Endodermal cell (in vitro differentiated cells): ENCODE results near the gene SLC6A1. TPM values are rescaled to one million over a fixed set of nuclear protein-coding genes. Genes with fewer than 3 reads are reported as not detected.

Experiments used
- DNase-seq: peaks from one replicate; pipeline ENCODE4 v3.0.0-alpha.2; 2017
- H3K27ac ChIP-seq: 2 replicates; pipeline ENCODE4 v1.5.1; 2013; ENCODE audit warnings: mild to moderate bottlenecking, low read depth, low read length, moderate library complexity
- H3K27me3 ChIP-seq: 2 replicates; pipeline ENCODE4 v1.6.1; 2013; ENCODE audit warnings: mild to moderate bottlenecking, low read length, moderate library complexity; ENCODE audit not compliant: insufficient read depth, control insufficient read depth, poor library complexity, severe bottlenecking
- H3K36me3 ChIP-seq: 2 replicates; pipeline ENCODE4 v1.7.0; 2013; ENCODE audit warnings: mild to moderate bottlenecking, low read length, moderate library complexity; ENCODE audit not compliant: control insufficient read depth, insufficient read depth
- H3K4me1 ChIP-seq: one replicate; pipeline ENCODE4 v1.7.0; 2013; ENCODE audit warnings: low read length; ENCODE audit not compliant: control insufficient read depth, insufficient read depth
- H3K4me3 ChIP-seq: 2 replicates; pipeline ENCODE4 v1.5.1; 2013; ENCODE audit warnings: mild to moderate bottlenecking, low read length, moderate library complexity
- H3K9ac ChIP-seq: 2 replicates; pipeline ENCODE4 v1.6.1; 2013; ENCODE audit warnings: mild to moderate bottlenecking, low read length, moderate library complexity; ENCODE audit not compliant: poor library complexity, severe bottlenecking; ENCODE audit errors: extremely low read depth
- H3K9me3 ChIP-seq: 2 replicates; pipeline ENCODE4 v1.6.1; 2013; ENCODE audit warnings: mild to moderate bottlenecking, low read length, moderate library complexity; ENCODE audit not compliant: control insufficient read depth
- H3K27ac Mint-ChIP-seq: 2 replicates; pipeline ENCODE4 v1.8.0; 2020; ENCODE audit warnings: mixed read lengths
- H3K27me3 Mint-ChIP-seq: 2 replicates; pipeline ENCODE4 v1.8.0; 2021; ENCODE audit warnings: mild to moderate bottlenecking, mixed read lengths; ENCODE audit not compliant: insufficient read depth
- H3K36me3 Mint-ChIP-seq: 2 replicates; pipeline ENCODE4 v1.8.0; 2020; ENCODE audit warnings: low read depth, mixed read lengths
- H3K4me1 Mint-ChIP-seq: 2 replicates; pipeline ENCODE4 v1.8.0; 2020; ENCODE audit warnings: mixed read lengths
- H3K4me3 Mint-ChIP-seq: 2 replicates; pipeline ENCODE4 v1.8.0; 2020; ENCODE audit warnings: mild to moderate bottlenecking, moderate library complexity, mixed read lengths
- H3K9me3 Mint-ChIP-seq: 2 replicates; pipeline ENCODE4 v1.8.0; 2020; ENCODE audit warnings: mild to moderate bottlenecking, mixed read lengths
- WGBS, 2 experiments: methylation state at CpG; one replicate each; pipeline versions ENCODE4 v1.1.5 to v1.1.7; 2013; ENCODE audit warnings: missing lambda C conversion rate in 2 of 2, mixed read lengths in 1 of 2; ENCODE audit not compliant: insufficient coverage in 1 of 2, insufficient read length in 1 of 2; 5-methylcytosine and 5-hydroxymethylcytosine counted together
- total RNA-seq, 2 donors: library from RNA; stranded (reverse); fragmentation: NEBNext Ultra II Directional in 1 of 2; extraction: Animal tissue kit (Norgen Biotek cat#: 25700) in 1 of 2; gene quantifications; 2 replicates in 1 of 2; 3 replicates in 1 of 2; pipeline ENCODE4 v1.2.1, GENCODE V29; 2021
- TF ChIP-seq, protein P1 (sequence below): fragments of 200-600 bp; sonication (generic); conservative IDR thresholded peaks from 2 replicates; pipeline ENCODE4 v1.5.0; 2021; ENCODE audit warnings: antibody characterized with exemption, mild to moderate bottlenecking

SLC6A1 gene
- total RNA-seq, 2 donors from 2014 or later, result 0.42 to 3.6 TPM

DNA sequence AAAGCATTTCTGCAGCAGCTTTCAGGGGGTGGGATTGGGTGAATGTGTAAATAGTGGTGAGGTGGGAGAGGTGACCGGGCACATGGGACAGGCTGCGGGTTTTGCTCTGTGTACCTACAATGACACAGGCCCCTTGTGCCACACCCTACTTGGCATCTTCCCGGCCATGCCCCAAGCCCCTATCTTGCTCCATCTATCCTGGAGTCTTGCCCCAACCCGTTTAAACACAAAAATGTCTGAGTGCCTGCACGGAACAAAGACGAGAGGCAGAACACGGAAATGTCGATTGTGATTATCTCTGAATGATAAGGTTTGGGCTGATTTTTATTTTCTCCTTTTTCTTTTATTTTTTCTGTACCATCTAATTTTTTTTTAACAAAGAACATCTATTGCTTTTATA, 46.0 kb upstream of the SLC6A1 start:
- no peak overlapping the region for H3K4me3 Mint-ChIP-seq
- H3K9me3 Mint-ChIP-seq, result peaks cover 12% of the 10 kb centered on the region
- no peak overlapping the region for H3K4me3 ChIP-seq
- no peak overlapping the region for H3K27ac Mint-ChIP-seq
- H3K36me3 ChIP-seq, result no peaks in the 10 kb centered on the region
- WGBS, 2 experiments, result 90 to 100% methylated on average over 2 to 8 of the region's 8 CpGs
- H3K36me3 Mint-ChIP-seq, result no peaks in the 10 kb centered on the region
- DNase-seq, result no peak
- no peaks in the 10 kb centered on the region for H3K27me3 ChIP-seq
- H3K9ac ChIP-seq, result no peak overlapping the region
- H3K4me1 Mint-ChIP-seq, result no peaks in the 10 kb centered on the region
- H3K27ac ChIP-seq, result no peak overlapping the region
- peaks cover 3% of the 10 kb centered on the region for H3K27me3 Mint-ChIP-seq
- TF ChIP-seq, protein P1, sequence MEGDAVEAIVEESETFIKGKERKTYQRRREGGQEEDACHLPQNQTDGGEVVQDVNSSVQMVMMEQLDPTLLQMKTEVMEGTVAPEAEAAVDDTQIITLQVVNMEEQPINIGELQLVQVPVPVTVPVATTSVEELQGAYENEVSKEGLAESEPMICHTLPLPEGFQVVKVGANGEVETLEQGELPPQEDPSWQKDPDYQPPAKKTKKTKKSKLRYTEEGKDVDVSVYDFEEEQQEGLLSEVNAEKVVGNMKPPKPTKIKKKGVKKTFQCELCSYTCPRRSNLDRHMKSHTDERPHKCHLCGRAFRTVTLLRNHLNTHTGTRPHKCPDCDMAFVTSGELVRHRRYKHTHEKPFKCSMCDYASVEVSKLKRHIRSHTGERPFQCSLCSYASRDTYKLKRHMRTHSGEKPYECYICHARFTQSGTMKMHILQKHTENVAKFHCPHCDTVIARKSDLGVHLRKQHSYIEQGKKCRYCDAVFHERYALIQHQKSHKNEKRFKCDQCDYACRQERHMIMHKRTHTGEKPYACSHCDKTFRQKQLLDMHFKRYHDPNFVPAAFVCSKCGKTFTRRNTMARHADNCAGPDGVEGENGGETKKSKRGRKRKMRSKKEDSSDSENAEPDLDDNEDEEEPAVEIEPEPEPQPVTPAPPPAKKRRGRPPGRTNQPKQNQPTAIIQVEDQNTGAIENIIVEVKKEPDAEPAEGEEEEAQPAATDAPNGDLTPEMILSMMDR, result no peak
- H3K4me1 ChIP-seq, result no peaks in the 10 kb centered on the region
- H3K9me3 ChIP-seq, result peaks cover 9% of the 10 kb centered on the region

DNA sequence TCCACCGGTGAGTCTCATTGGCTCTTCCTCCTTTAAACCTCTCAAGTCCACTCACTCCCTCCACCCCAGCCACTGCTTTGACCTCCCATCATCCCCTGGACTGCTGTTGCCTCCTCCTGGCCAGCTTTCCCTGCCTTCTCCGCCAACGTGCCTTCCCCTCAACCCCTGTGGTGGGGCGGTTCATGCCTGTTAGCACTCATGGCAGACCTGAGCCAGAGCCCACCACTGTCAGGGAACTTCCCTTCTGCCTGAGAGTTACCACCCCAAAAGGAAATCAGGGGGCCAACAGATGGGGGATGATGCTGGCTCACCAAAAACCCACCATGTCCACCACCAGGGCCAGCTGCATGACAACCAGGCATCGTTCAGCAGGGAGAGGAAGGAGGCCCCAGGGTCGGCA, 44.2 kb upstream of the SLC6A1 start:
- no peak overlapping the region for H3K4me3 Mint-ChIP-seq
- Histone ChIP-seq H3K4me1 (no peaks in the 10 kb centered on the region), H3K4me3 (no peak overlapping the region), H3K9me3 (no peaks in the 10 kb centered on the region), H3K27ac (no peak overlapping the region), H3K36me3 (no peaks in the 10 kb centered on the region), H3K9ac (no peak overlapping the region), H3K27me3 (no peaks in the 10 kb centered on the region)
- DNase-seq, result no peak
- H3K36me3 Mint-ChIP-seq, result no peaks in the 10 kb centered on the region
- H3K9me3 Mint-ChIP-seq, result no peaks in the 10 kb centered on the region
- 80 to 89% methylated on average over 4 to 6 of the region's 6 CpGs for WGBS, 2 experiments
- H3K27ac Mint-ChIP-seq, result no peak overlapping the region
- TF ChIP-seq, protein P1, result no peak
- no peaks in the 10 kb centered on the region for H3K4me1 Mint-ChIP-seq
- peaks cover 3% of the 10 kb centered on the region for H3K27me3 Mint-ChIP-seq

DNA sequence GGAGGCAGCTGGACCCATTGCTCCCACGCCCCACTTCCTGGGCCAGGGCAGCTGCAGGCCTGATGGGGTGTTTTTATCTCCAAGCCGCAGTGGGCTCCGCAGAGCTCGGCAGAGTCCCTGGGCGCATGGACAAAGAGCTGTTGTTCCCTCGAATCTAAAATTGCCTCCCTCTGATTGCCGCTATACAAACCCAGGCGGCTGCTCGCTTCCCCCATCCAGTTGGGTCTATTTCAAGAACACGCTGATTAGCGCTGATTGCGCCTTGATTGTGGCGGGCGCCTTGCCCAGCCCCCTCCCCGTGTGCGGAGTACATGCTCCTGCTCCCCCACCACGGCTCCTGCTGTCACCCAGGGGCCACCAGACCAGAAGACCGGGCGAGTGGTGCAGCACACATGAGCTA, 43.4 kb upstream of the SLC6A1 start:
- no peaks in the 10 kb centered on the region for H3K4me1 Mint-ChIP-seq
- no peak for DNase-seq
- Histone ChIP-seq H3K27ac (no peak overlapping the region), H3K9ac (no peak overlapping the region), H3K36me3 (no peaks in the 10 kb centered on the region), H3K4me1 (no peaks in the 10 kb centered on the region), H3K27me3 (no peaks in the 10 kb centered on the region), H3K9me3 (no peaks in the 10 kb centered on the region), H3K4me3 (no peak overlapping the region)
- no peak overlapping the region for H3K27ac Mint-ChIP-seq
- TF ChIP-seq, protein P1, result no peak
- no peak overlapping the region for H3K4me3 Mint-ChIP-seq
- no peaks in the 10 kb centered on the region for H3K36me3 Mint-ChIP-seq
- H3K9me3 Mint-ChIP-seq, result no peaks in the 10 kb centered on the region
- peaks cover 3% of the 10 kb centered on the region for H3K27me3 Mint-ChIP-seq
- 89 to 93% methylated on average over 10 to 19 of the region's 19 CpGs for WGBS, 2 experiments
